Measurements from ENCODE around the gene GRM8. TPM values are rescaled to one million over a fixed set of nuclear protein-coding genes. Genes with fewer than 3 reads are reported as not detected.

Gene GRM8
- total RNA-seq, 1 donor from 2014 or later, result 8.1 TPM

DNA sequence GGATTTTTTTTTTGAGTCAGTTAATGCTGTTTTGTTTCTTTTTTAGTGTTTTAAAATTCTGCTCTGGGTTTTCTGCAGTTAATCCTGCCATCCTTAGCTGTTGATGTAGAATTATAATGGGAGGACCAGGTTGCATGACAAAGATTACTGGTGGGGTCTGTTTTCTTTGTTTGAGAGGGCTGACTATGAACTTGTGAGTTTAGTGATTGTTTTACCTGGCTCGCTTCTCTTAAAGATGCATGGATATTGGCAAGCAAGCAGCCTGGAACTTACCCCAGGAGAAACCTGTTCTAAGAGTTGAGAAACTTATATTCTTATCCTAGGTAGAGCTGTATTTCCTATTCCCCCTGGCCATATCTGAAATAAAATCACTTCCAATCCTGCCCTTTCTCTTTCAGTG is 727.8 kb downstream of the GRM8 start:
- TF ChIP-seq, protein P1, sequence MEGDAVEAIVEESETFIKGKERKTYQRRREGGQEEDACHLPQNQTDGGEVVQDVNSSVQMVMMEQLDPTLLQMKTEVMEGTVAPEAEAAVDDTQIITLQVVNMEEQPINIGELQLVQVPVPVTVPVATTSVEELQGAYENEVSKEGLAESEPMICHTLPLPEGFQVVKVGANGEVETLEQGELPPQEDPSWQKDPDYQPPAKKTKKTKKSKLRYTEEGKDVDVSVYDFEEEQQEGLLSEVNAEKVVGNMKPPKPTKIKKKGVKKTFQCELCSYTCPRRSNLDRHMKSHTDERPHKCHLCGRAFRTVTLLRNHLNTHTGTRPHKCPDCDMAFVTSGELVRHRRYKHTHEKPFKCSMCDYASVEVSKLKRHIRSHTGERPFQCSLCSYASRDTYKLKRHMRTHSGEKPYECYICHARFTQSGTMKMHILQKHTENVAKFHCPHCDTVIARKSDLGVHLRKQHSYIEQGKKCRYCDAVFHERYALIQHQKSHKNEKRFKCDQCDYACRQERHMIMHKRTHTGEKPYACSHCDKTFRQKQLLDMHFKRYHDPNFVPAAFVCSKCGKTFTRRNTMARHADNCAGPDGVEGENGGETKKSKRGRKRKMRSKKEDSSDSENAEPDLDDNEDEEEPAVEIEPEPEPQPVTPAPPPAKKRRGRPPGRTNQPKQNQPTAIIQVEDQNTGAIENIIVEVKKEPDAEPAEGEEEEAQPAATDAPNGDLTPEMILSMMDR (conservative IDR thresholded peaks at IDR 0.05), result no peak
- Mint-ChIP-seq H3K9me3 (no peaks in the 10 kb centered on the region), H3K27ac (no peak overlapping the region), H3K4me1 (ENCODE audit: unreplicated experiment) (no peaks in the 10 kb centered on the region), H3K27me3 (no peaks in the 10 kb centered on the region), H3K36me3 (no peaks in the 10 kb centered on the region), H3K4me3 (no peak overlapping the region)
- no peak for DNase-seq (ENCODE audit: extremely low spot score, unreplicated experiment)

DNA sequence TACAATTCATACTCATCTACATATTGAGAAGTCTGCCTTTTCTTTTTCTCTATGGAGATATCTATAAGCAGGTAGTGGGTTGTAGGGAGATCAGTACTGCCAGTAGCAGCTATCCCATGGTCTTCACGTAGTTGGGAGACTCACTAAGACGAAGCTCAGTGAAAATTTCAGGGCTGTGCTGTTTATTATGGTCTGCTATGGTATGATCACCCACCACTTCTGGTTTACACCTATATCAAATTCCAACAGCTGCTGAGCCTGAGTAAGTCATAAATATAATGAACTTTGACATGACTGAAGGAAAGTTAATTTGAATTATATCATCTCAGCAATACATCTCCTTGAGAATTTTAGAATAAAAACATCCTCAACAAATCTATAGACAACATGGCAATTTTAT is 741.7 kb downstream of the GRM8 start:
- Mint-ChIP-seq H3K9me3 (no peaks in the 10 kb centered on the region), H3K27me3 (no peaks in the 10 kb centered on the region), H3K27ac (no peak overlapping the region), H3K36me3 (no peaks in the 10 kb centered on the region), H3K4me3 (no peak overlapping the region), H3K4me1 (ENCODE audit: unreplicated experiment) (no peaks in the 10 kb centered on the region)
- TF ChIP-seq, protein P1 (conservative IDR thresholded peaks at IDR 0.05), result no peak
- no peak for DNase-seq (ENCODE audit: extremely low spot score, unreplicated experiment)

DNA sequence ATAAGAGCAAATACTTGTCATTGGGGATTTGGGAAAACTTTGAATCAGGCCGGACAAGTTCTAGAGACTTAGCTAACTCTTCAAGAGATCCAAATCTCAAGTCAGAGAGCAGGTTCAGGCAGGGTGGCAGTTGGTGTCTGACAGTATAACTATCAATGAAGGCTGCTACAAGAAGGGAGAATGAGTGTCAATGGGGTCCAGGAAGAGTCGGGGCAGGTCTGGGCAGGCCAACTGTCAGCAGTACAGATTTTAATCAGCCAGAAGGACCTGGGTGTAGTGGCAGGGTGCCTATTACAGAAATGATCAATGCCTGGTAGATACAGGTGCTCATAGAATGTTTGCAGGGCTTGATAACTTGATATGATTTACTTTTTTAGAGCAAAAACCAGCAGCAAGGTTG is 751.1 kb downstream of the GRM8 start:
- H3K9me3 Mint-ChIP-seq, result no peaks in the 10 kb centered on the region
- no peak overlapping the region for H3K4me3 Mint-ChIP-seq
- TF ChIP-seq, protein P1 (conservative IDR thresholded peaks at IDR 0.05), result no peak
- peaks cover 5% of the 10 kb centered on the region for H3K4me1 Mint-ChIP-seq (ENCODE audit: unreplicated experiment)
- no peaks in the 10 kb centered on the region for H3K27me3 Mint-ChIP-seq
- DNase-seq (ENCODE audit: extremely low spot score, unreplicated experiment), result no peak
- no peak overlapping the region for H3K27ac Mint-ChIP-seq
- no peaks in the 10 kb centered on the region for H3K36me3 Mint-ChIP-seq

GRCh38 chr7:126499481-126499880 is 753.3 kb downstream of the GRM8 start:
- Mint-ChIP-seq H3K27ac (no peak overlapping the region), H3K9me3 (no peaks in the 10 kb centered on the region), H3K4me1 (ENCODE audit: unreplicated experiment) (peaks cover 8% of the 10 kb centered on the region), H3K36me3 (no peaks in the 10 kb centered on the region), H3K4me3 (no peak overlapping the region), H3K27me3 (no peaks in the 10 kb centered on the region)
- DNase-seq (ENCODE audit: extremely low spot score, unreplicated experiment), result no peak
- TF ChIP-seq, protein P1 (conservative IDR thresholded peaks at IDR 0.05), result no peak

DNA sequence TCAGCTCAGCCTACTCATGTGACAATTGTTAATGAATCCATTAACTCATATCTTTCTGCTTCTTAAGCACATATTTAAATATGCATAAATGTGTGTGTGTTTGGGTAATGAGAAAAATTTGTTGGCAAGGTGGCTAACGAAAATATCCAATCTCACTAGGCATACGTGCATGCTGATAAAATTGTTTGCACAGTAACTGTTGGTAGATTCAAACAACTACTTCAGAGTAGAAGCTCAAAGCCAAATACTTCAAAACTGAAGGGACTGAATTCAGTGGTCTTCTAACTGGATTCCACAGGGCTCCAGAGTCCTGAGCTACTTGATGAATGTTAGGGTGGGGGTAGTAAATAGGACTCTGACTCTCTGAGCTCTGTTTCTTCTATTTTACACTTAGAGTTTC is 757.0 kb downstream of the GRM8 start:
- Mint-ChIP-seq H3K36me3 (no peaks in the 10 kb centered on the region), H3K27me3 (no peaks in the 10 kb centered on the region), H3K4me3 (no peak overlapping the region), H3K27ac (no peak overlapping the region), H3K4me1 (ENCODE audit: unreplicated experiment) (peaks cover 3% of the 10 kb centered on the region), H3K9me3 (no peaks in the 10 kb centered on the region)
- no peak for DNase-seq (ENCODE audit: extremely low spot score, unreplicated experiment)
- TF ChIP-seq, protein P1 (conservative IDR thresholded peaks at IDR 0.05), result no peak

GRCh38 chr7:126495001-126495400 is 757.7 kb downstream of the GRM8 start:
- H3K36me3 Mint-ChIP-seq, result no peaks in the 10 kb centered on the region
- no peaks in the 10 kb centered on the region for H3K9me3 Mint-ChIP-seq
- DNase-seq (ENCODE audit: extremely low spot score, unreplicated experiment), result no peak
- H3K27ac Mint-ChIP-seq, result no peak overlapping the region
- no peaks in the 10 kb centered on the region for H3K27me3 Mint-ChIP-seq
- TF ChIP-seq, protein P1 (conservative IDR thresholded peaks at IDR 0.05), result no peak
- no peak overlapping the region for H3K4me3 Mint-ChIP-seq
- H3K4me1 Mint-ChIP-seq (ENCODE audit: unreplicated experiment), result peaks cover 3% of the 10 kb centered on the region
